ENCODE results near the gene CLSTN2.

The CLSTN2 gene

DNA sequence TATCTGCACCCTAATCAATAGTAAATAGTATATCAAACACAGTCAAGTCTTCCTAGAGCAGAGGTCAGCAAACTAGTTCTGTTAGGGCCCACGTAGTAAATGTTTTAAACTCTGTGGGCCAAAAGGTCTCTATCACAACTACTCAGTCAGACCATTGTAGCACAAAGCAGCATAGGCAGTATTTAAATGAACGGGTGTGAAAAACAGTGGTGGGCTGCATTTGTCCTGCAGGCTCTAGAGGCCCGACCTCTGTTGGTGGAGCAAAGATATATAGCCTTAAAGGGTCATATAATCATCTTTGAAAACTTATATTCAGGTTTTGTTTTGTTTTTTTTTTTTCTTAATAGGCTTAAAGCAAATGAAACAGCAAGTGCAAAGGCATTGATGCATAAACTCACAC lies 416.5 kb downstream of the CLSTN2 start:
- DNase-seq = no peak

DNA sequence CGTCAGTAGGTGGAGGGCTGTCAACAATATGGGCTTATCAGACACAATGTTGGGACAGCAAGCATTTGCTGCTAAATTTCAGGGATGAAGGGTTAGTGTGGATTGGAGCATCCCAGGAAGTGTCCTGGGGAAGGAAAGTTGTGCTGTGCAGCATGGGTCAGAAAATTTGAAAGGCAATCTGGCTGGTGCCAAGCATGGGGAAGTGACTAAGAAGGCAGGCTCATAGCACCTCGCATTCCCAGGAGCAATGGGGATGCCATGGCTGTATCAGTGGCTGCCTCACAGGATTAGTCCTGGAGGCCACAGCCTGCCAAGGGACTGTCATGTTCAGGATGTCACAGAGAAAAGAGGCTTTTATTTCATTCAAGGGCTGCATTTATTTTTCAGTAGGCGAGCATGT lies 420.5 kb downstream of the CLSTN2 start:
- no peak for DNase-seq

DNA sequence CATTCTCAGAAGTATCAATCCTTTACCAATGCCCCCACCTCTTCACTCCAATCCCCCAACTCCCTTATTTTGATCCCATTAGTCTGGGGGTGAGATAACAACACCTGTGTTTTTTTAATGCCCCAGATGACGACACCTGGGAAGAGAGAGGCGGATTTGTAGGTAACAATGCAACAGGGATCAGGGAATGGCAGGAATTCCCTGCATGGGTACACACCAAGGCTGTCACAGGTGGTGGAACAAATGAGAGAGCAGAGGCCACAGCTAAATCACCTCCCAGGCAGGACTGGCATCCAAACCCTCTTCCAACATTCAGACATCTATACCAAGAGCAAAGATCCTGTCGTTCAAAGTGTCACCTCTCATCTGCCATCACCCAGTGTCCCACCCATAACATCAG lies 423.7 kb downstream of the CLSTN2 start:
- no peak for DNase-seq

DNA sequence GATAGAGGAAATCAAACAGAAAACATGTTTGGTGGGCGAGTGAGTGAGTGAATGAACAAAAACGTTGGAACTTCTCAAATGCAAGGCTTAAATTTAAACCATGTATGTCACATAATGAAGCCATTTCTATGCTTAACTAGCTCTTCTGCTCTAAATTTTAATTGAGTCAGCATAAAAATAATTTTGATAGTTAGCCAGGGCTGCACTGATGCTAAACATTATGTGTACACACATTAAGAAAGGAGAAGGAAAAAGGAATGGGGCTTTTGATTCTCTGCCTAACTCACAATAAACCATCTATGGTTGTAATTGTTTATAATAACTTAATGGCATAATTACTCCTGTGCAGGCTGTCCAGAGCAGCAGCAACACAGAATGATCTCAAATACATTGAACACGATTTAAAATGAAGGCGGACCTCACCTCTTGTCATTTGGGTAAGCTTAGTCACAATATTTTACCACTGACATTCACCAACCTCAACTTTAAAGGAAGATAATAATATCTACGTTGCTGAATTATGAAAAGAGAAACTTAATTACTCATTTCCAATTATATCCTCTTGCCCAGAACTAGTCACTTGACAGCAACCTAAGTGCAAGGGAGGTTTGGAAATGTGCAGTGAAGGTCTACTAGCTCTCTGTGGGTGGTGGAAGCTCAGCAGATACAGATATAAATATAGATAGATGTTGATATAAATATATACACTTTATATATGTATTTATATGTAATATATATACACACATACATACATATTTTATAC lies 424.4 kb downstream of the CLSTN2 start:
- no peak for DNase-seq

DNA sequence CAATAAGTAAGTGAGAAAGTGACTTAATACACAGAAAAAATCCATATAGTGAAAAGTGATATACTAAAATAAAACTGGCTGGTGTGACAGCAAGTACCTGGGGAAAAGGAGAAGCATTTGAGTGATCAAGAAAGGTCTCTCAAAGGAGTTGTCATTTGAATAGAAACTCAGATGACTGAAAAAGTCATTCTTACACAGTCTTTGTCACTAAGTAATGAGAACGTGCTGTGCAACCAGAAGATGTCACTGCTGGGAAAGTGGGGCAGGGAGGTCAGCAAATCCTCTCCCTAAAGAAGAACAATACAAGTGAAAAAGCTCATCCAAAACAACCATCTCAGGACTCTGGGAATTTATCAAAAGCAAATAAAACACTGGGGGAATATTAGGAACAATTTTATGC lies 425.3 kb downstream of the CLSTN2 start:
- DNase-seq = no peak

DNA sequence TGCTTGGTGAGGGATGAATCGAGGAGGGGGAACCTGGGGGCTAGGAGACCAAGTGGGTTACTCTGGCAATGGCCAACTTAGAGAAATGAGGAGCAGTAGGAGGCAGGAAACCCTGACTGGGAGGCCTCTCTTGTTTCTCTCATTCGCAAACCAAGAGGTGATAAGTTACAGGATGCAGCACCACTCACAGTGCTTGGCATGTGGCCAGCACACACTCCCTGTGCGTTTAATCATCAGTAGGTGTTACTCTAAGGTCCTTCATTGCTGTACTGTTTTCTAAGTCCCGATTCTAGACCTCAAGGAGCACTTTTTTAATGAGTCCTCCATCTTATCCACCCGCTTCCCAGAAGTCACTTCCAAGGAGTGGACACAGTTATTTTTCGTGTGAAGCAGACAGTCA lies 428.8 kb downstream of the CLSTN2 start:
- DNase-seq = peak; percentile 8

DNA sequence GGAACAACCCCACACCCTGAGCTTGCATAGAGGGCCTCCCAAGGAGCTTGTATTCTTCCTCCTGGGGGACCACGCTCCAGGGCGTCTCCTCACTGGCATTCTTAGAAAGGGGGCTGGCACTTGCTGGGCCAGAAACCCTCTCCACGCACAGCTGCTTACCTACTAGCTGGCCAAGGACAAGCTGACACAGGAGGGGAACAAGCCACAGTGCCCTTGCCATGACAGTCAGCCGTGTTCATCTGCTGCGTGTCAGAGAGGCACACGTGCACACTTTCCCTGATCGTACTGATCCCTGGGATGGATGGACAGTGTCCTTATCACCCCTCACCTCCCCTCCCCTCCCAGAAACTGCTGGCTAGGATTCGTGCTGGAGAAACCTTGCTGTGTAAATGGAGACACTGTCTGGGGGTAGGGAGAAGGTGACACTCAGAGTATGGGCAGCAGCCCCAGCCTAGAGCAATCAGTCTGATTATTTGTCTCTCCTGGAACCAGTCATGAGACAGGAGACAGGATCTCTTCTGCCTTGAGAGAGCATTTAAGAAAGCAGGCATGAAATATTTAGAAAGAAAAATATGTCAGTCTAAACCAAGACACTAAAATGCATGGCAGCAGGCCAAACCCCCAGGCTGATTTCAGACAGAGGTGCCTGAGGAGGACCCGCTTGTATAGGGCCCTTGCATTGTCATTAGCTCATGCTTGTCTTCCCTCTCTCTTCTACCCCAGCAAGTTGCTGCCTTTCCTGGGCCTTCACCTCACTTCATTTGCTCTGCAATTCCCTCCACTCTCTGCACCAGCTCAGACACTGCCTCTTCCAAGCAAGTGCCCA lies 431.1 kb downstream of the CLSTN2 start:
- DNase-seq = no peak

DNA sequence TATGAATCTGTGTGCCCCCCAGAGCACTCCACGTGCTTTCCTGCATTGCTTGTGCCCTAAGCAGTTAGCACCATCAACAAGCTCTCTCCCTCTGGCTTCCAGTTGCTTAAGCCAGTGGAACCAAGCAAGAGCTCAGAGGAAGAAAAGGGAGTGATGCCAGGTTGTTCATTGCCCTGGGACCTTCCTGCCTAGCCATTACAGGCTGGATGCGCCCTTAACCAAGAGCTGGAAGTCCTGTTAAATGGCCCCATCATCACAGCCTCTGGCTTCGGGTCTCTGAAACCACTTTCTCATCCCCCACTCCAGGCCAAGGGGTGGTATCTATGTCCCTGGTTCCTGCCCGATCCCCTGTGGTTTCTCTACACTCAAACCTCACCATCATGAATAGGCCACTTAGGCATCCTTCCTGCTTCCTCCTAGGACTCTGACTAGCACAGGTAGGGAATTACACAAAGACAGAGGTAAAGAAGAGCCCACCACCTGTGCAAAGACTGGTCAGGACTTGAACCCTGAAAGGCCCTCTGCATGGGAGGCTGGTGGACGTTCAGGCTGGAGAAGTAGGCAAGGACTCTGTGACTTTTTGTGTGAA lies 433.3 kb downstream of the CLSTN2 start:
- no peak for DNase-seq

DNA sequence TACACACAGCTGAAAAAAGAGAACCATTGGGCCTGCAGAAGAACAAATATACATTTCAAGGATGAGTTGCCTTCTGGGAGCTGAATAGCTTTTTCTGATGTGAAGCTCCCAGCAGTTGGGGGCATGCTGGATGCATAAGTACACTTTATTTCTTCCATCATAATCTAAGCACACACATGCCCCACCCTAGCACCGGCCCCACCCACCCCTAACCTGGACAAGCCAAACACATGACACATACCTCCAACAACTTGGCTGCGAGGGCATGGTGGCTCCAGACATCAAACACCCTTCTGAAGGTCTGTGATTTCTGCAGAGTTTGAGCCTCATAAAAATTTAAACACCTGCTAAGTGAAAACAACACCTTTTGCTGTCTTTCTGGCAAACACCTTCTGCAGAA lies 435.7 kb downstream of the CLSTN2 start:
- DNase-seq = no peak

DNA sequence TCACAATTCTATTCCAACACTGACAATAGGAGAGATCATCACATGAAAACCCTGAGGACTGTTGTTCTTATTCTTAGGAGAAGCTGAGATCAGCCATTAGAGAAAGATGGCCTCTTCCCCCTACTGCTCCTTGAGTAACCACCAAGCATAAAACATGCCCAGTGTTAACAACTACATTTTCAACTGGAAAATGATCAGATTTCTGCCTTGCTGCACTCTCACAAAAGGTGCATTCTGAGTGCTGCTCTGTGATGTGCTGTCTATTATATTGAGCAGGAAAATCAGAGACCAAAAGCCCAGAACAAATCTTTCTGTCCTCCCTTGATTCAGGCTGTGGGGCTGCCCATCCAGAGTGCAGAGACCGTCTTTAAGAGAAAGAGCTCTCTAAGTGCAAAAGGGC lies 438.2 kb downstream of the CLSTN2 start:
- no peak for DNase-seq

DNA sequence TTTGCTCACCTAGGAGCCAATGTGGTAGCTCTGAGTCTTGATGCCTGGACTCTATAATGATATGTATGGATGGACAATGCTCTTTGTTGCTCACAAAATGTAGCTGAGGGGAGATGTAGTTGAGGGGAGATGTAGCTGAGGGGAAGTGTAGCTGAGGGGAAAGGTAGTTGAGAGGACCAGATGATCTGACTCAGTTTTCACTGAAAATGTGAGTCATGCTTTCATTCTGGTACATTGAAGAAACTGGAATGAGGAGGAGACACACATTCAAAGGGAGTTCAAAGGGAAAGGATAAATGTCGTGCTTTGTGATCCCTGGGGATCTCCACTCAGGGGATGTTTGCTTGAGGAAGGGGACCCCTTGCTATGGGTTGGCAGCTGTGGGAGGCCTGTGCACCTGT lies 440.0 kb downstream of the CLSTN2 start:
- DNase-seq = no peak

DNA sequence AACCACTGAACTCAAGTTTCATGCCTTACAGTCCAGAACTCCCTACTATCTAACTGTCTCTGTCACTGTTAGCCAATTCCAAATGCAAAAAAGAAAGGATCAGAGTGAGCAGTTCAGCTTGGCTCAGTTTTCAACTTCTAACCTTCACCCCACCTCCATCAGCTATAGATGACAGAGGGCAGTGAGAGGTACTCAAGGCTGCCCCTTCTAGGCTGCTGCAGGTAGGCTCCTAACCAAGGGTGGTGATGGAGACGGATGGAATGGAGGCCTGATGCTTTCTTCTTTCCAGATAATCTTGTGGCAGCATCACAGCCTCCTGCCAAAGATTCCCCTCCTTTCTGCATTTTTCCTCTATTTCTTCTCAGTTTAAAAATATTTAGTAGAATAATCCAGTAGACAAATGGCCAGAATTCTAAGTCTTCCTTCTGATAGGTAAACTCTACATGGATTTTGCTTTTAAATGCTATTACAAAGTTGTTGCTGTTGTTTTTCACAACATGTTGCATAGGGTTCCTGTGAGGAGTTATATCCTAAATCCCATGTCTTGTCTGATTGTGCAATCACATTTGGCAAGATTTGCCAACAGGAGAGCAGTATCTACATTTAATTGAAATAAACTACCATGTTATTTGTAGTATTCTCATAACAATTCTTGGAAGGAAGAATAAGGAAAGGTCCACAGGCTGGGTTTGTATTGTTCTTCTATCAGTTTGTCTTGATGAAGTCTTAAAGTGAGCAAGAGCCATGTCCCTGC lies 441.3 kb downstream of the CLSTN2 start:
- DNase-seq = no peak

DNA sequence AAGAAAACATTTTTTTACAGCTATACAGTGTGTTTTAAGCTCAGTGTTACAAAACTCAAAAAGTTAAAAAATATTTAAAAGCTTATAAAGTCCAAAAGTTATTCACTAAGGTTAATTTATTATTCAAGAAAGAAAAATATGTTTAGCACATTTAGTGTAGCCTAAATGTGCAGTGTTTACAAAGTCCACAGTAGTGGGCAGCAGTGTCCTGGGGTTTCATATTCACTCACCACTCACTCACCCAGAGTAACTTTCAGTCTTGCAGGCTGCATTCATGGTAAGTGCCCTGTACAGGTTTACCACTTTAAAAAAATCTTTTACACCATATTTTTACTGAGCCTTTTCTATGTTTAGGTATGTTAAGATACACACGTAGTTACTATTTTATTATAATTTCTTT lies 442.7 kb downstream of the CLSTN2 start:
- DNase-seq = no peak

DNA sequence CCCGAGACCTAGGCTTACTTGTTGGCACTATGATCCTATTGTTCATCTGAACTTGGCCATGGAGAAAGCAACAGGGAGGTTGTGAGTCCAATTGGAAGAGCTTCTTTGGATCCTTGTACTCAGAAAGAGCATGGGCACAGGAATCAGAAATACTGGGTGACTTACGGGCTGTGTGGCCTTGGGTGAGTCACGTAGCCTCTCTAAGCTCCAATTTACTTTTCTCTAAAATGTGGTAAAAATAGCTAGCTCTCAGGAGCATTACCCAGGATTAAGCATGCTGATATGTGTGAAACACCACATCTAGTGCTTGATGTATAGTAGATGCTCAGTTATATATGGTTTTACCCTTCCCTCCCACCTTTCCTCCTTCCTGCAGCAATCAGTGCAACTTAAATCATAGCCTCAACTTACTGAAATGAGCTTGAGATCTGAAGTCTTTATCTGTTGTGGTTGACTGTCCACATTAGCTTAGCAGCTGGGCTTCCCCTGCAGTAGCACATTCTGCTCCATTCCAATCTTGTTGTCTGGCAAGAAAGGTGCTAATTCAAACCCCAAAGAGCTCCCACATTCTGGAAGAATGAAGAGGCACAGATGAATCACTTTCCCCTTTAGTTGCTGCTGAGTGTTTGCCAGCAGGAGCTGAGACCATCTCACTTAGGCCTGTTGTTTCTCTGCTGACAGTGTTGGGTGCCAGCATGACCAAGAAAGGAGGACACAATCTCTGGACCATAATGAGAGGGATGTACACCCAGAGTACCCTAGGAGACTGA lies 443.8 kb downstream of the CLSTN2 start:
- no peak for DNase-seq

DNA sequence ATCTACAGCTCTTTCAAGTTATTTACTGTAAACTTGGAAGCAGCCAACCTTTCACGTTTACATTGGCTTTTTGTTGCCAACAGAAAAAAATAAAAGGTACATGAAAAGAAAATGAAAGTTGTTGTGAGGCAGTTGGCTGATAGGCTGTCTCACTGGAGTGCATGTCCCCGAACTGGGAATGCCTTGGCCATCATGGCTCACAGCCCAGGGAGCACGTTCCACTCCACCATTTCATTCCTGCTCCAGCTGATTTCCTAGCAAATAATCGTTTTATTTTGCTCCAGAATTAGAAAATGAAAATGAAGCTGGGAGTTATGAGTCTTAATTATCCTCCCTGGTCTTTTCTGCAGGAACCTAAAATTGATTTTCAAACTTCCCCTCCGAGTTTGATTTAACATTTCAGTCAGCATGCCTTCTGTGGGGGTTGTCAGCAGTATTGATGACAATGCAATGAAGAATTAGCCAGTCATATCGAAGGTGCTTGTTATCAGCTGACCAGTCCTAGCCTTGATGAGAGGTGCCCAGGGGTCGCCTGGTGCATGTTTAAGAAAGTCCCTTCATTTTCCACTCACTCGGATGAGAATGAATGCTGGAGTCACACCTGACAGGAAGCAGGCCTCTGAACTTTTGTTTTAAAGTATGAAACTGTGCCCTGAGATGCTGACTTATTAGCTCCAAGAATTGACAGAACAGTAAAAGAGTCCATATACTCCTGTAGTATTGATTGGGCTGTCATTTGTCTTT lies 449.2 kb downstream of the CLSTN2 start:
- no peak for DNase-seq

DNA sequence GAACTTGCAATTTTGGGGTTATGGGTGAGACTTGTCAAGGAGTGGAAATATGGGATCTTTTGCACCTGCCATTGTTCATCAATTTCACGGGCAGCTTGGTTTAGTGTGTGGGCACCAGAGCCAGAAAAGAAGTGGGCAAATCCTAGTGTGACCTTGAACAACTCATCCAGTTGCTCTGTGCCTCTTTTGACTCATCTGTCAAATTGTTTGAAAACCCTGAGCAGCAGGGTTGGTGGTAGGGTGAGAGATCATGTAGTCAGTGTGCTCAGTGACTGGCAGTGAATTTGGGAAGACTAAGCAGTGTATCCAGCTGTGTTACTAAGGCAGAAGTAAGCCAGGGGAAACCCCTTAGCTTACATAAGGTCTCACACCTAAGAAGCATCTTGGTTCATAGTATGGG lies 449.9 kb downstream of the CLSTN2 start:
- no peak for DNase-seq

DNA sequence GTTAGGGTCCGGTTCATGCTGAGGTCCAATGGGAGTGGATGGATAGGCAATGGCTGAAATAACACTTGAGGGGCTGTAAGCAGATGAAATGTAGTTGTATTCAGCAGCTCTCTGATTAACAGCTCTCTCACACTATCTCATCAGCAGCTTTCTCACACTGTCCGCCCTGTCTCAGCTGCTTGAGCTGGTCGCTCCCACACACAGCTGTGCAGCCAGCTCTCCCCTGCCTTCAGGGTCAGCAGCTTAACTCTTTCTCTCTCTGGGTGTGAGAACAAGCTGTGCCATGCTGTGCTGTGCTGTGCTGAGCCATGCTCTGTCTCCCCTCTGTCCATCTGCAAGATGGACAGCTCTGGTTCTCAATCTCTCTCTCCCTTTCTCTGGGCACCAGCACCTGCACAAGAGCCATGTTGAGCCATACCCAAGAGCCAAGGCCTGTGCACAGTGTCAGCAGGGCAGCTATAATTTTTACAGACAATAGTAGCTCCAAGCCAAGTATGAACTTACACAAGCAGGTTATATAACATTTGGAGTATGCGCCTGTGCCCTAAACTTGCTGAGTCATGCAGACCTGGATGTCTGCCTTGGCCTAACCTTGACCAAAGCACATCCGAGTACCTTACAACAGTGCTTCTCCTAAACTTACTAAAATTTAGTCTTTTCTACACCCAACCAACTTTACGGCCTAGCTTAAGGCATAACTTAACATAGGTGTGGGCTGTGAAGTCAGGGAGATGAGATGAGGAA lies 451.5 kb downstream of the CLSTN2 start:
- no peak for DNase-seq

DNA sequence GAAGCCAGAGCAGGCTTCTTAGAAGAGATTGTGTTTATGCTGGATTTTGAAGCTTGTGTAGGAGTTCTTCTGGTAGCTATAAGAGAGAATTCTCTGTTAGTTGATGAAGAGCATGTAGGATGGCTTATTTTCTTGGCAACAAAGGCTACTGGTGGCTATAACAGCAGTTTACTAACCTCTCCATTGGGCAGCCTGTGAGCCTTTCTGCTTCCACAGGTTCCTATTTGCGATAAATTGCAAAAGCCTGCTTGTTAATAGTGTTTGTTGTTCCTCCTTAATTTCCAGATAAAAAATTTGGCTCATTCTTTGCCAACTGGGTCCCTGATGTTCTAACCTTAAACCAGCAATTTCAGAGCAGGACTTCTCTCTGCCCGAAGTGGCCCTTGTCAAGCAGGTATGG lies 452.3 kb downstream of the CLSTN2 start:
- DNase-seq = no peak

DNA sequence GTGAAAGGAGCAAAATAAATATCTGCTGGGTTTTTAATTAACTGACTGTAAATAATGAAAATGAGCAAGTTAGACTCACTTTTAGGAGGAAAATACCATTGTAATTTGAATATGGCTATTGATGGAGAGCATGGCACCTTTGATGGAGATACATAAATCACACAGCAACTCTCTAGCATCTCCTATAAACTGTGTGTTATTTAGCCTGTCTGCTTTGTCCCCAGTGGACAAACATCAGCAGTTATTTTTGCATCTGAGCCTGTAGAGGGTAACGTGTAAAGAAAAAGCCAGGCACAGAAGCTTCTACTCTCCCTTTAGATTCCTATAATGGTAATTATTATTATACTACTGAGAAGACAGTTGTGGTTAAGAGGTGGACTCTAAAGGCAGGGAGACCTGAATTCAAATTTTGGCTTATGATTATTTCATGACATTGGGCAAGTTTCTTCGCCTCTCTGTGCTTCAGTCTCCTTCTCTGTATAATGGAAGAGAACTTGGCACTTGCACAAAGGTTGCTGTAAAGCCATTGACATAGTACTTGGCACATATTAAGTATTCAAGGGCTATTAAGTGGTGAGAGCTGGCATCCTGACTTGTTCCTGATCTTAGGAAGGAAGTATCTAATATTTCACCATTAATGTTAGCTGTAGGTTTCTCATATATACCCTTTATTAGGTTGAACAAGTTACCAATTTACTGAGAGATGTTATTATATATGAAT lies 453.4 kb downstream of the CLSTN2 start:
- no peak for DNase-seq

DNA sequence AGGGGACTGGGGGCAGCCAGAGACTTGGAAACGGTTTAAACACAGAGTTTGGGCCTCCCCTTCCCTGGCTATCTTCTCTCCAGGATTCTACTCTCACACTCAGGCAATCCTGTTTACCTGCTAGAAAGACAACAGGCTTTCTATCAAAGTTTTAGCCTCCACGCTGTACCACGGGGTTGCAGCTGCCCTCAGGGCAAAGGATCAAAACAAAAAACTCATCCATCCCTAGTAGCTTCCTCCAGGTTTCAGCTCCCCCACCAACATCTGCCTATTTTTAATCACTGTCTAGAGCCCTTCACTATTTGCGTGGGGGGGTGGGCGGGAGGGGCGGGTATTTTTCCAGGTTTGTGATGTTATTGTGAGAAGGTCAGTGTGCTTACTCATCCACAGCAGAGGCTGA lies 456.1 kb downstream of the CLSTN2 start:
- no peak for DNase-seq
